Fibroblast of lung (primary cell): ENCODE results near the gene WASHC4. TPM values are rescaled to one million over a fixed set of nuclear protein-coding genes. Genes with fewer than 3 reads are reported as not detected.

Experiments used
- DNase-seq, 2 donors: peaks; one replicate each; pipeline versions ENCODE4 v3.0.0 to v3.0.0-alpha.2; 2010; ENCODE audit warnings: low read depth in 2 of 2
- H2AFZ ChIP-seq: 2 replicates; pipeline ENCODE4 v1.5.1; 2012; ENCODE audit warnings: low read length, control low read depth, inconsistent platforms
- H3K27ac ChIP-seq: 2 replicates; pipeline ENCODE4 v1.5.1; 2011; ENCODE audit warnings: low read length, control low read depth; ENCODE audit not compliant: insufficient read depth
- H3K27me3 ChIP-seq: 2 replicates; pipeline ENCODE4 v1.5.1; 2011; ENCODE audit warnings: mild to moderate bottlenecking, low read length; ENCODE audit not compliant: control insufficient read depth, insufficient read depth
- H3K36me3 ChIP-seq: 2 replicates; pipeline ENCODE4 v1.5.1; 2011; ENCODE audit warnings: low read length; ENCODE audit not compliant: control insufficient read depth, insufficient read depth
- H3K4me1 ChIP-seq: 2 replicates; pipeline ENCODE4 v1.5.1; 2011; ENCODE audit warnings: low read length; ENCODE audit not compliant: control insufficient read depth, insufficient read depth; ENCODE audit errors: extremely low read depth
- H3K4me2 ChIP-seq: 2 replicates; pipeline ENCODE4 v1.5.1; 2011; ENCODE audit warnings: low read length, control low read depth; ENCODE audit not compliant: insufficient read depth; ENCODE audit errors: extremely low read depth
- H3K4me3 ChIP-seq, 4 experiments: fragments of 200-600 bp in 1 of 4; sonication (generic) in 1 of 4; replicated peaks in 1 of 4; 2 replicates each; pipeline ENCODE4 v1.5.1; 2011 to 2016; ENCODE audit warnings: low read length in 4 of 4, low read depth in 3 of 4, mild to moderate bottlenecking in 3 of 4, control low read depth in 2 of 4, inconsistent platforms in 1 of 4, mixed read lengths in 1 of 4; ENCODE audit not compliant: insufficient read depth in 1 of 4; ENCODE audit errors: control extremely low read depth in 1 of 4
- H3K79me2 ChIP-seq: 2 replicates; pipeline ENCODE4 v1.5.1; 2012; ENCODE audit warnings: mild to moderate bottlenecking, low read length, inconsistent platforms; ENCODE audit not compliant: control insufficient read depth, insufficient read depth
- H3K9ac ChIP-seq: 2 replicates; pipeline ENCODE4 v1.5.1; 2011; ENCODE audit warnings: mild to moderate bottlenecking, low read length, control low read depth; ENCODE audit not compliant: insufficient read depth
- H3K9me3 ChIP-seq: 2 replicates; pipeline ENCODE4 v1.5.1; 2012; ENCODE audit warnings: low read depth, low read length; ENCODE audit not compliant: control insufficient read depth, insufficient read depth
- H4K20me1 ChIP-seq: 2 replicates; pipeline ENCODE4 v1.5.1; 2011; ENCODE audit warnings: low read length; ENCODE audit not compliant: control insufficient read depth, insufficient read depth; ENCODE audit errors: extremely low read depth
- CTCF ChIP-seq, 2 donors: IDR thresholded peaks in 1 of 2; conservative IDR thresholded peaks in 1 of 2; 1 replicate in 1 of 2; 2 replicates in 1 of 2; pipeline ENCODE4 v1.5.1; 2011 to 2012; ENCODE audit warnings: low read length in 2 of 2, control low read depth in 1 of 2, inconsistent platforms in 1 of 2, low read depth in 1 of 2, mild to moderate bottlenecking in 1 of 2
- EZH2 ChIP-seq: IDR thresholded peaks from 2 replicates; pipeline ENCODE4 v1.5.1; 2012; ENCODE audit warnings: low read length, control low read depth, mild to moderate bottlenecking; ENCODE audit errors: missing control alignments
- polyA plus RNA-seq, 2 donors: library from polyadenylated mRNA; depleted of rRNA in 1 of 2; stranded (reverse) in 1 of 2; unstranded in 1 of 2; fragments of >200 nt; gene quantifications; 2 replicates each; pipeline ENCODE4 v1.2.1, GENCODE V29; 2011 to 2012; ENCODE audit warnings: missing spikeins in 1 of 2
- total RNA-seq: library from RNA; depleted of rRNA; stranded (reverse); fragments of >200 nt; gene quantifications from 2 replicates; pipeline ENCODE4 v1.2.1, GENCODE V29; 2014

WASHC4 gene
- total and polyA plus RNA-seq, 2 donors (not counting 1 experiment from before 2014, with no cell fraction given), result 56.5 to 98.3 TPM

- no peaks in the 10 kb centered on the region for H3K27me3 ChIP-seq
- peaks cover 4% of the 10 kb centered on the region for H3K36me3 ChIP-seq
- no peak overlapping the region for H2AFZ ChIP-seq
- H4K20me1 ChIP-seq, result no peaks in the 10 kb centered on the region
- H3K79me2 ChIP-seq, result no peaks in the 10 kb centered on the region
- H3K4me3 ChIP-seq, result no peak overlapping the region
- no peak overlapping the region for H3K27ac ChIP-seq
- H3K4me1 ChIP-seq, result no peaks in the 10 kb centered on the region
- no peak overlapping the region for H3K4me2 ChIP-seq
- DNase-seq, result no peak
- no peaks in the 10 kb centered on the region for H3K9me3 ChIP-seq
- TF ChIP-seq EZH2 (no peak), CTCF (conservative IDR thresholded peaks at IDR 0.05 in 1 of 2, IDR thresholded peaks at IDR 0.05 in 1 of 2; ENCODE audit: low read depth in 1 of 2, low read length in 2 of 2) (no peak)
- H3K9ac ChIP-seq, result no peak overlapping the region
Observed at GRCh38 chr12:105072888-105073488, 34.5 kb upstream of the WASHC4 start.

GRCh38 chr12:105076098-105076497 lies 31.4 kb upstream of the WASHC4 start:
- no peak overlapping the region for H3K27ac ChIP-seq
- no peak for TF ChIP-seq EZH2
- no peak for TF ChIP-seq CTCF (conservative IDR thresholded peaks at IDR 0.05 in 1 of 2, IDR thresholded peaks at IDR 0.05 in 1 of 2; ENCODE audit: low read depth in 1 of 2, low read length in 2 of 2)
- H3K4me1 ChIP-seq, result no peaks in the 10 kb centered on the region
- DNase-seq, result peak in 1 of 2 donors; percentile 82
- no peaks in the 10 kb centered on the region for H3K27me3 ChIP-seq
- H3K9me3 ChIP-seq, result no peaks in the 10 kb centered on the region
- no peak overlapping the region for H3K9ac ChIP-seq
- no peaks in the 10 kb centered on the region for H3K36me3 ChIP-seq
- H4K20me1 ChIP-seq, result no peaks in the 10 kb centered on the region
- no peak overlapping the region for H3K4me3 ChIP-seq
- peaks cover under 1% of the 10 kb centered on the region for H3K79me2 ChIP-seq
- no peak overlapping the region for H2AFZ ChIP-seq
- no peak overlapping the region for H3K4me2 ChIP-seq

GRCh38 chr12:105076913-105077312 lies 30.6 kb upstream of the WASHC4 start:
- Histone ChIP-seq H3K4me1 (no peaks in the 10 kb centered on the region), H3K79me2 (peaks cover 4% of the 10 kb centered on the region), H3K9ac (no peak overlapping the region), H3K36me3 (no peaks in the 10 kb centered on the region), H3K27ac (no peak overlapping the region), H3K9me3 (no peaks in the 10 kb centered on the region), H4K20me1 (no peaks in the 10 kb centered on the region), H3K27me3 (no peaks in the 10 kb centered on the region), H3K4me2 (no peak overlapping the region), H2AFZ (no peak overlapping the region), H3K4me3 (no peak overlapping the region)
- TF ChIP-seq CTCF (conservative IDR thresholded peaks at IDR 0.05 in 1 of 2, IDR thresholded peaks at IDR 0.05 in 1 of 2; ENCODE audit: low read depth in 1 of 2, low read length in 2 of 2), result no peak
- no peak for TF ChIP-seq EZH2
- no peak for DNase-seq
